IMR-90 (cell line): ENCODE measurements around the gene PTCSC3. TPM values are rescaled to one million over a fixed set of nuclear protein-coding genes. Genes with fewer than 3 reads are reported as not detected.
A peak's percentile ranks its signal among the peaks of the same experiment; 100 is the strongest.

ENCODE experiments used
- ATAC-seq: fragments of 200-7000 bp; cut with Tn5 transposase; 2 replicates; pipeline ENCODE4 v1.9.1; 2020; ENCODE audit warnings: low read depth, mild to moderate bottlenecking, moderate library complexity
- BruUV-seq: library from RNA; stranded (reverse); fragments of 400-500 nt; replicated peaks from 2 replicates; lab custom pipeline; 2021; lab: Mats Ljungman, UMichigan
- CTCF ChIA-PET: fragments of 300-600 bp; formaldehyde crosslinking; extraction: SDS; loops from one replicate; lab custom pipeline; 2021; ENCODE audit warnings: antibody characterized with exemption; lab: Yijun Ruan, JAX
- POLR2A ChIA-PET: fragments of 300-600 bp; sonication (Branson Sonifier 250); formaldehyde crosslinking; loops from one replicate; lab custom pipeline; 2022; ENCODE audit warnings: antibody characterized with exemption; ENCODE audit not compliant: unreplicated experiment; lab: Charles Lee
- DNase-seq: peaks from one replicate; pipeline ENCODE4 v3.0.0; 2013
- H2AFZ ChIP-seq: replicated peaks from 2 replicates; pipeline ENCODE3; 2013; ENCODE audit warnings: low read length, mild to moderate bottlenecking; ENCODE audit not compliant: poor library complexity
- H2AK5ac ChIP-seq: 2 replicates; pipeline ENCODE4 v1.6.1; 2013; ENCODE audit warnings: low read depth, low read length, inconsistent platforms
- H2AK9ac ChIP-seq: replicated peaks from 2 replicates; pipeline ENCODE3; 2013; ENCODE audit warnings: mild to moderate bottlenecking, low read depth, low read length, moderate library complexity; ENCODE audit not compliant: poor library complexity
- H2BK120ac ChIP-seq: 2 replicates; pipeline ENCODE4 v1.6.1; 2013; ENCODE audit warnings: low read depth, low read length, inconsistent platforms
- H2BK15ac ChIP-seq: 3 replicates; pipeline ENCODE4 v1.6.1; 2013; ENCODE audit warnings: low read depth, low read length, inconsistent platforms
- H2BK20ac ChIP-seq: 2 replicates; pipeline ENCODE4 v1.6.1; 2013; ENCODE audit warnings: low read depth, mild to moderate bottlenecking, inconsistent platforms, low read length, moderate library complexity
- H2BK5ac ChIP-seq: 2 replicates; pipeline ENCODE4 v1.6.1; 2013; ENCODE audit warnings: mild to moderate bottlenecking, low read depth, low read length, inconsistent platforms; ENCODE audit not compliant: poor library complexity, severe bottlenecking
- H3K14ac ChIP-seq: replicated peaks from 2 replicates; pipeline ENCODE4 v1.6.1; 2013; ENCODE audit warnings: low read depth, low read length, inconsistent platforms
- H3K18ac ChIP-seq: 2 replicates; pipeline ENCODE4 v1.6.1; 2013; ENCODE audit warnings: low read depth, low read length, control low read depth
- H3K23ac ChIP-seq: 2 replicates; pipeline ENCODE4 v1.6.1; 2013; ENCODE audit warnings: low read depth, low read length, inconsistent platforms
- H3K27ac ChIP-seq: 2 replicates; pipeline ENCODE4 v1.5.1; 2013; ENCODE audit warnings: mild to moderate bottlenecking, control low read depth, low read length; ENCODE audit not compliant: insufficient read depth
- H3K27me3 ChIP-seq: 2 replicates; pipeline ENCODE4 v1.6.1; 2013; ENCODE audit warnings: low read length; ENCODE audit not compliant: control insufficient read depth, insufficient read depth
- H3K36me3 ChIP-seq: 2 replicates; pipeline ENCODE4 v1.6.1; 2013; ENCODE audit warnings: low read length, mixed read lengths; ENCODE audit not compliant: control insufficient read depth, insufficient read depth
- H3K4ac ChIP-seq: 2 replicates; pipeline ENCODE4 v1.6.1; 2013; ENCODE audit warnings: low read depth, low read length, inconsistent platforms
- H3K4me1 ChIP-seq: 2 replicates; pipeline ENCODE4 v1.6.1; 2013; ENCODE audit warnings: low read length, mixed read lengths; ENCODE audit not compliant: control insufficient read depth, insufficient read depth
- H3K4me2 ChIP-seq: 2 replicates; pipeline ENCODE4 v1.6.1; 2013; ENCODE audit warnings: low read depth, mild to moderate bottlenecking, control low read depth, low read length, moderate library complexity
- H3K4me3 ChIP-seq: 2 replicates; pipeline ENCODE4 v1.5.1; 2013; ENCODE audit warnings: low read depth, mild to moderate bottlenecking, control low read depth, low read length, moderate library complexity; ENCODE audit not compliant: insufficient read depth
- H3K56ac ChIP-seq: 2 replicates; pipeline ENCODE4 v1.6.1; 2013; ENCODE audit warnings: low read length, inconsistent platforms; ENCODE audit not compliant: insufficient read depth; ENCODE audit errors: extremely low read depth
- H3K79me1 ChIP-seq, 2 experiments: 2 replicates each; pipeline ENCODE4 v1.6.1; 2013; ENCODE audit warnings: low read length in 2 of 2, inconsistent platforms in 1 of 2, low read depth in 1 of 2
- H3K9ac ChIP-seq: 2 replicates; pipeline ENCODE4 v1.6.1; 2013; ENCODE audit warnings: low read depth, low read length, control low read depth
- H3K9me1 ChIP-seq: 2 replicates; pipeline ENCODE4 v1.6.1; 2013; ENCODE audit warnings: low read length, inconsistent platforms; ENCODE audit not compliant: insufficient read depth
- H3K9me3 ChIP-seq: 2 replicates; pipeline ENCODE4 v1.6.1; 2013; ENCODE audit warnings: low read length; ENCODE audit not compliant: control insufficient read depth, insufficient read depth
- H4K20me1 ChIP-seq: 2 replicates; pipeline ENCODE4 v1.6.1; 2013; ENCODE audit warnings: low read length, inconsistent platforms; ENCODE audit not compliant: insufficient read depth
- H4K5ac ChIP-seq: 2 replicates; pipeline ENCODE4 v1.6.1; 2013; ENCODE audit warnings: mild to moderate bottlenecking, low read depth, low read length, control low read depth
- H4K8ac ChIP-seq, 2 experiments: 2 replicates each; pipeline ENCODE4 v1.6.1; 2013; ENCODE audit warnings: low read depth in 2 of 2, low read length in 2 of 2, control low read depth in 1 of 2, inconsistent platforms in 1 of 2
- H4K91ac ChIP-seq: 2 replicates; pipeline ENCODE4 v1.6.1; 2013; ENCODE audit warnings: low read depth, low read length, inconsistent platforms; ENCODE audit not compliant: insufficient read depth
- CEBPB ChIP-seq: IDR thresholded peaks from 2 replicates; pipeline ENCODE4 v1.6.1; 2012; ENCODE audit warnings: low read depth, low read length, improper control_type of control experiment
- CHD1 ChIP-seq: IDR thresholded peaks from 2 replicates; pipeline ENCODE4 v1.6.1; 2012; ENCODE audit warnings: low read depth, low read length, improper control_type of control experiment
- FOS ChIP-seq: fragments of 150-350 bp; IDR thresholded peaks from 2 replicates; pipeline ENCODE4 v1.6.1; 2016; ENCODE audit warnings: low read depth, low read length
- MAFK ChIP-seq: IDR thresholded peaks from 2 replicates; pipeline ENCODE4 v1.6.1; 2012; ENCODE audit warnings: low read depth, low read length, improper control_type of control experiment
- MAZ ChIP-seq: IDR thresholded peaks from 2 replicates; pipeline ENCODE4 v1.6.1; 2012; ENCODE audit warnings: low read depth, mild to moderate bottlenecking, low read length, improper control_type of control experiment, moderate library complexity, borderline replicate concordance
- MXI1 ChIP-seq: IDR thresholded peaks from 2 replicates; pipeline ENCODE4 v1.6.1; 2012; ENCODE audit warnings: low read depth, mild to moderate bottlenecking, low read length, moderate library complexity, borderline replicate concordance
- NFE2L2 ChIP-seq: fragments of 150-350 bp; IDR thresholded peaks from 2 replicates; pipeline ENCODE4 v1.6.1; 2016; ENCODE audit warnings: low read depth, mild to moderate bottlenecking, low read length
- RAD21 ChIP-seq: IDR thresholded peaks from 2 replicates; pipeline ENCODE4 v1.6.1; 2012; ENCODE audit warnings: low read length, improper control_type of control experiment
- RFX5 ChIP-seq: IDR thresholded peaks from 2 replicates; pipeline ENCODE4 v1.8.0; 2012; ENCODE audit warnings: low read depth, mild to moderate bottlenecking, low read length, moderate library complexity
- SMC3 ChIP-seq: fragments of 150-350 bp; IDR thresholded peaks from 2 replicates; pipeline ENCODE4 v1.6.1; 2016; ENCODE audit warnings: low read depth, mild to moderate bottlenecking, antibody characterized with exemption, low read length, moderate library complexity
- WGBS, 2 experiments: methylation state at CpG; one replicate each; pipeline versions ENCODE4 v1.1.5 to v1.1.7; 2013; ENCODE audit warnings: missing lambda C conversion rate in 2 of 2; ENCODE audit not compliant: insufficient read length in 1 of 2; ENCODE audit errors: extremely low coverage in 2 of 2; 5-methylcytosine and 5-hydroxymethylcytosine counted together
- dilution Hi-C: fragments of 300-500 bp; cut with HindIII; formaldehyde crosslinking; loops from one replicate; pipeline ENCODE4 v1.14.3; 2018; ENCODE audit warnings: low sequenced_read_pairs; ENCODE audit not compliant: unreplicated experiment
- in situ Hi-C: fragments of 300-500 bp; cut with MboI; formaldehyde crosslinking; loops from 3 replicates; pipeline ENCODE4 v1.14.3; 2019; ENCODE audit warnings: low sequenced_read_pairs, inconsistent platforms, mixed read lengths
- intact Hi-C: fragments of 100-400 bp; cut with micrococcal nuclease; formaldehyde crosslinking; loops from 2 replicates; pipeline ENCODE4 v1.10.0; 2022
- polyA plus RNA-seq, 3 experiments: library from polyadenylated mRNA; depleted of rRNA; stranded (reverse); fragments of >200 nt; gene quantifications; 2 replicates each; pipeline ENCODE4 v1.2.3, GENCODE V29; 2012; ENCODE audit warnings: low replicate concordance in 1 of 3
- total RNA-seq: library from RNA; depleted of rRNA; stranded (reverse); fragments of >200 nt; gene quantifications from 2 replicates; pipeline ENCODE4 v1.2.3, GENCODE V29; 2012
- TF ChIP-seq, protein P1 (sequence below): fragments of 150-350 bp; IDR thresholded peaks from 2 replicates; pipeline ENCODE4 v1.6.1; 2017; ENCODE audit warnings: mild to moderate bottlenecking, antibody characterized with exemption, low read length, low read depth
- TF ChIP-seq, protein P2 (sequence below): fragments of 150-350 bp; IDR thresholded peaks from 2 replicates; pipeline ENCODE4 v1.6.1; 2016; ENCODE audit warnings: low read depth, mild to moderate bottlenecking, low read length, moderate library complexity, borderline replicate concordance
- TF ChIP-seq, protein P3 (sequence below): conservative IDR thresholded peaks from 2 replicates; pipeline ENCODE4 v1.5.1; 2012; ENCODE audit warnings: mild to moderate bottlenecking, low read depth, low read length, improper control_type of control experiment

PTCSC3 gene
- total and polyA plus RNA-seq, 2 of the 4 experiments (the other 2 are of a cell fraction), result not detected

DNA sequence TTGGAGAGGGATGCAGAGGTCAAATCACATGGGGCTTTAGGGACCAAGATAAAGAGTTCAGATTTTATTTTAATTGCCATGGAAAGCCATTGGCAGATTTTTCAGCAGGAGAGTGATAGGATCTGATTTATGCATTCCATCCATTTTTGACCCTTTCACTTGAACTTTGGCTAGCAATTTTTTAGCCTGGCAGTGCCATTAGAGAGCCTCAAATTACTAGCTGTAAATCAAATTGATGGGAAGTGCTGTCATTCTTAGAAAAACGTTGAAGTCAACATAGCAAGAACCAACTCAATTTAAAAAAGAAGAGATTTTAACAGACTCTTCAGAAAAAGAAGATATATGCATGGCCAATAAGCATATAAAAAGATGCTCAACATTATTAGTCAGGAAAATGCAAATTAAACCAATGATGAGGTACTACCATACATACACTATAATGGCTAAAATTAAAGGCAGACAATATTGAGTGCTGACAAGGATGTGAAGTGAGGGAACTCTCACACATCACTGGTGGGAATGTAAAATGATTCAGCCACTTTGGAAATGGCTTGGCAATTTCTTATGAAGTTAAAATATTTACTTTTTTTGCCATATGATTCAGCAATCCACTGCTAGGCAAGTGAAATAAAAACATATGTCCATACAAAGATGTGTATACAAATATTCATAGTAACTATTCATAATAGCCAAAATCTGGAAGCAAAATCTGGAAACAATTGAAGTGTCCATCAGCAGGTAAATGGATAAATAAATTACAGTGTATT, 89.7 kb downstream of the PTCSC3 start:
- in situ Hi-C loops (no loop called here), intact Hi-C loops (no loop called here), dilution Hi-C loops (no loop called here)
- BruUV-seq, result no TSS peak
- Histone ChIP-seq H2BK20ac (no peak overlapping the region), H2BK120ac (no peak overlapping the region), H2AK5ac (no peak overlapping the region), H3K14ac (no peak overlapping the region), H2AK9ac (no peak overlapping the region), H3K9ac (no peak overlapping the region), H4K91ac (no peak overlapping the region), H3K4me1 (no peaks in the 10 kb centered on the region; the same call in 1 of the 2 replicates), H3K27me3 (no peaks in the 10 kb centered on the region; the same call in 1 of the 2 replicates), H3K4ac (no peak overlapping the region), H3K9me1 (no peaks in the 10 kb centered on the region; the same call in 1 of the 2 replicates), H2BK5ac (no peak overlapping the region), H3K79me1 (no peaks in the 10 kb centered on the region), H3K56ac (no peak overlapping the region), H3K4me2 (no peak overlapping the region), H2BK15ac (no peak overlapping the region), H3K23ac (no peak overlapping the region), H3K27ac (no peak overlapping the region), H3K9me3 (no peaks in the 10 kb centered on the region), H4K8ac (no peak overlapping the region), H4K20me1 (no peaks in the 10 kb centered on the region), H3K4me3 (no peak overlapping the region), H4K5ac (no peak overlapping the region), H3K18ac (no peak overlapping the region), H2AFZ (no peak overlapping the region), H3K36me3 (no peaks in the 10 kb centered on the region)
- TF ChIP-seq, protein P1, sequence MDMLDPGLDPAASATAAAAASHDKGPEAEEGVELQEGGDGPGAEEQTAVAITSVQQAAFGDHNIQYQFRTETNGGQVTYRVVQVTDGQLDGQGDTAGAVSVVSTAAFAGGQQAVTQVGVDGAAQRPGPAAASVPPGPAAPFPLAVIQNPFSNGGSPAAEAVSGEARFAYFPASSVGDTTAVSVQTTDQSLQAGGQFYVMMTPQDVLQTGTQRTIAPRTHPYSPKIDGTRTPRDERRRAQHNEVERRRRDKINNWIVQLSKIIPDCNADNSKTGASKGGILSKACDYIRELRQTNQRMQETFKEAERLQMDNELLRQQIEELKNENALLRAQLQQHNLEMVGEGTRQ, result no peak
- no peak for TF ChIP-seq RFX5
- no peak for TF ChIP-seq FOS
- TF ChIP-seq NFE2L2, result no peak
- no peak for TF ChIP-seq MAZ
- TF ChIP-seq CEBPB, result no peak
- TF ChIP-seq RAD21, result no peak
- no peak for TF ChIP-seq CHD1
- no peak for TF ChIP-seq SMC3
- TF ChIP-seq MAFK, result no peak
- TF ChIP-seq, protein P2, sequence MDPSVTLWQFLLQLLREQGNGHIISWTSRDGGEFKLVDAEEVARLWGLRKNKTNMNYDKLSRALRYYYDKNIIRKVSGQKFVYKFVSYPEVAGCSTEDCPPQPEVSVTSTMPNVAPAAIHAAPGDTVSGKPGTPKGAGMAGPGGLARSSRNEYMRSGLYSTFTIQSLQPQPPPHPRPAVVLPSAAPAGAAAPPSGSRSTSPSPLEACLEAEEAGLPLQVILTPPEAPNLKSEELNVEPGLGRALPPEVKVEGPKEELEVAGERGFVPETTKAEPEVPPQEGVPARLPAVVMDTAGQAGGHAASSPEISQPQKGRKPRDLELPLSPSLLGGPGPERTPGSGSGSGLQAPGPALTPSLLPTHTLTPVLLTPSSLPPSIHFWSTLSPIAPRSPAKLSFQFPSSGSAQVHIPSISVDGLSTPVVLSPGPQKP, result no peak
- TF ChIP-seq, protein P3, sequence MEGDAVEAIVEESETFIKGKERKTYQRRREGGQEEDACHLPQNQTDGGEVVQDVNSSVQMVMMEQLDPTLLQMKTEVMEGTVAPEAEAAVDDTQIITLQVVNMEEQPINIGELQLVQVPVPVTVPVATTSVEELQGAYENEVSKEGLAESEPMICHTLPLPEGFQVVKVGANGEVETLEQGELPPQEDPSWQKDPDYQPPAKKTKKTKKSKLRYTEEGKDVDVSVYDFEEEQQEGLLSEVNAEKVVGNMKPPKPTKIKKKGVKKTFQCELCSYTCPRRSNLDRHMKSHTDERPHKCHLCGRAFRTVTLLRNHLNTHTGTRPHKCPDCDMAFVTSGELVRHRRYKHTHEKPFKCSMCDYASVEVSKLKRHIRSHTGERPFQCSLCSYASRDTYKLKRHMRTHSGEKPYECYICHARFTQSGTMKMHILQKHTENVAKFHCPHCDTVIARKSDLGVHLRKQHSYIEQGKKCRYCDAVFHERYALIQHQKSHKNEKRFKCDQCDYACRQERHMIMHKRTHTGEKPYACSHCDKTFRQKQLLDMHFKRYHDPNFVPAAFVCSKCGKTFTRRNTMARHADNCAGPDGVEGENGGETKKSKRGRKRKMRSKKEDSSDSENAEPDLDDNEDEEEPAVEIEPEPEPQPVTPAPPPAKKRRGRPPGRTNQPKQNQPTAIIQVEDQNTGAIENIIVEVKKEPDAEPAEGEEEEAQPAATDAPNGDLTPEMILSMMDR, result no peak
- TF ChIP-seq MXI1, result no peak
- POLR2A ChIA-PET, result no interaction called here
- peak; percentile 5 for DNase-seq
- CTCF ChIA-PET, result no interaction called here
- no peak for ATAC-seq
- WGBS, 2 experiments, result no CpG with 5 or more reads among the region's 1 CpG
